ENCODE results near the gene ZDHHC8.

GRCh38 chr22:20128902-20129746, 2.5 kb upstream of the ZDHHC8 start:
- TF ChIP-seq CTCF (IDR thresholded peaks at IDR 0.05) (no peak), POLR2A (IDR thresholded peaks at IDR 0.05) (no peak), POLR2AphosphoS5 (IDR thresholded peaks at IDR 0.05) (peak in 1 of 4 donors; percentile 13), EP300 (IDR thresholded peaks at IDR 0.05) (no peak)
